GM12878 (cell line): ENCODE measurements around the gene MAPK8IP3.

Source experiments
- ATF2 ChIP-seq: IDR thresholded peaks from 2 replicates; pipeline ENCODE4 v1.6.1; 2012; ENCODE audit warnings: low read length, inconsistent platforms
- CEBPB ChIP-seq, 2 experiments: fragments of 150-350 bp in 1 of 2; IDR thresholded peaks; 2 replicates each; pipeline ENCODE4 v1.6.1; 2012 to 2014; ENCODE audit warnings: low read depth in 2 of 2, low read length in 2 of 2, borderline replicate concordance in 1 of 2, inconsistent platforms in 1 of 2
- EGR1 ChIP-seq, 2 experiments: IDR thresholded peaks; 1 replicate in 1 of 2; 2 replicates in 1 of 2; pipeline ENCODE4 v1.6.1; 2011 to 2012; ENCODE audit warnings: low read depth in 2 of 2, low read length in 2 of 2, borderline replicate concordance in 1 of 2, mild to moderate bottlenecking in 1 of 2, moderate library complexity in 1 of 2
- EZH2 ChIP-seq: IDR thresholded peaks from 2 replicates; pipeline ENCODE4 v1.6.1; 2012; ENCODE audit warnings: low read depth, mild to moderate bottlenecking, control low read depth, inconsistent platforms, low read length, borderline replicate concordance; ENCODE audit not compliant: control insufficient read depth
- IKZF1 ChIP-seq: fragments of 450-650 bp; conservative IDR thresholded peaks from 2 replicates; pipeline ENCODE4 v1.6.1; 2017; ENCODE audit warnings: antibody characterized with exemption, mild to moderate bottlenecking
- MEF2B ChIP-seq: fragments of 450-650 bp; IDR thresholded peaks from 2 replicates; pipeline ENCODE4 v1.6.1; 2018; ENCODE audit warnings: mild to moderate bottlenecking, moderate library complexity; ENCODE audit not compliant: partially characterized antibody, poor library complexity, severe bottlenecking
- MYC ChIP-seq: IDR thresholded peaks from 2 replicates; pipeline ENCODE4 v1.6.1; 2011; ENCODE audit warnings: mild to moderate bottlenecking, low read length, moderate library complexity, inconsistent platforms; ENCODE audit not compliant: insufficient read depth, insufficient replicate concordance, insufficient read length, severe bottlenecking
- POLR2A ChIP-seq: IDR thresholded peaks from 2 replicates; pipeline ENCODE4 v1.6.1; 2011; ENCODE audit warnings: low read depth, mild to moderate bottlenecking, low read length
- POLR2AphosphoS5 ChIP-seq: IDR thresholded peaks from 2 replicates; pipeline ENCODE4 v1.6.1; 2011; ENCODE audit warnings: mild to moderate bottlenecking, low read length, inconsistent platforms

GRCh38 chr16:1815461-1815860 is 109.5 kb downstream of the MAPK8IP3 start:
- TF ChIP-seq IKZF1 (no peak), MEF2B (no peak), ATF2 (no peak), EZH2 (no peak), EGR1 (IDR thresholded peaks at IDR 0.05; ENCODE audit: borderline replicate concordance in 1 of 2, low read depth in 2 of 2, low read length in 2 of 2) (no peak), POLR2A (no peak), POLR2AphosphoS5 (no peak), CEBPB (IDR thresholded peaks at IDR 0.05; ENCODE audit: borderline replicate concordance in 1 of 2, low read depth in 2 of 2, low read length in 2 of 2) (no peak), MYC (no peak)
